C4-2B (cell line): ENCODE results near the gene HELB.

Source experiments
- H3K27ac ChIP-seq: fragments of 450-650 bp; 2 replicates; pipeline ENCODE4 v1.5.1; 2017
- ZFX ChIP-seq: fragments of 450-650 bp; IDR thresholded peaks from 2 replicates; pipeline ENCODE4 v1.6.1; 2017
- TF ChIP-seq, protein P1 (sequence below): fragments of 450-650 bp; conservative IDR thresholded peaks from 2 replicates; pipeline ENCODE4 v1.5.1; 2017; ENCODE audit warnings: mild to moderate bottlenecking

The HELB gene

DNA sequence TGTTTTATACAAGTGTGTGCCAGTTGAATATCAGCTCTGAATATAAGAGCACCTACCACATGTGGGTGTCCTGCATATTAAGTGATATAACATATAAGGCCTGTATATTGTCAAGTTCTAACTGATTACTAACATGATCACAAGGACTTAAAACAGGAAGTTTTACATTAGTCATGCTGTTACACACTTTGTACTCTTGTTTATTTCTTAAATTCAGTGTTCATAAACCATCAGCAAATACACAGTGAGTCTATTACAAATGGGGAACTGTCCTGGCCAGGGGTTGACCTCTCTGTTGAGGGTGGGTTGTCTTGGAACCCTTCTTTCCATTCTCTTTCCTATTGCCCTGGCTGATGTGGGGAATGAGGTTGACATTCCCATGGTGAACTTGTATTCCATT, 19.1 kb downstream of the HELB start:
- TF ChIP-seq, protein P1, sequence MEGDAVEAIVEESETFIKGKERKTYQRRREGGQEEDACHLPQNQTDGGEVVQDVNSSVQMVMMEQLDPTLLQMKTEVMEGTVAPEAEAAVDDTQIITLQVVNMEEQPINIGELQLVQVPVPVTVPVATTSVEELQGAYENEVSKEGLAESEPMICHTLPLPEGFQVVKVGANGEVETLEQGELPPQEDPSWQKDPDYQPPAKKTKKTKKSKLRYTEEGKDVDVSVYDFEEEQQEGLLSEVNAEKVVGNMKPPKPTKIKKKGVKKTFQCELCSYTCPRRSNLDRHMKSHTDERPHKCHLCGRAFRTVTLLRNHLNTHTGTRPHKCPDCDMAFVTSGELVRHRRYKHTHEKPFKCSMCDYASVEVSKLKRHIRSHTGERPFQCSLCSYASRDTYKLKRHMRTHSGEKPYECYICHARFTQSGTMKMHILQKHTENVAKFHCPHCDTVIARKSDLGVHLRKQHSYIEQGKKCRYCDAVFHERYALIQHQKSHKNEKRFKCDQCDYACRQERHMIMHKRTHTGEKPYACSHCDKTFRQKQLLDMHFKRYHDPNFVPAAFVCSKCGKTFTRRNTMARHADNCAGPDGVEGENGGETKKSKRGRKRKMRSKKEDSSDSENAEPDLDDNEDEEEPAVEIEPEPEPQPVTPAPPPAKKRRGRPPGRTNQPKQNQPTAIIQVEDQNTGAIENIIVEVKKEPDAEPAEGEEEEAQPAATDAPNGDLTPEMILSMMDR, result no peak
- TF ChIP-seq ZFX, result no peak
- H3K27ac ChIP-seq, result no peak overlapping the region

DNA sequence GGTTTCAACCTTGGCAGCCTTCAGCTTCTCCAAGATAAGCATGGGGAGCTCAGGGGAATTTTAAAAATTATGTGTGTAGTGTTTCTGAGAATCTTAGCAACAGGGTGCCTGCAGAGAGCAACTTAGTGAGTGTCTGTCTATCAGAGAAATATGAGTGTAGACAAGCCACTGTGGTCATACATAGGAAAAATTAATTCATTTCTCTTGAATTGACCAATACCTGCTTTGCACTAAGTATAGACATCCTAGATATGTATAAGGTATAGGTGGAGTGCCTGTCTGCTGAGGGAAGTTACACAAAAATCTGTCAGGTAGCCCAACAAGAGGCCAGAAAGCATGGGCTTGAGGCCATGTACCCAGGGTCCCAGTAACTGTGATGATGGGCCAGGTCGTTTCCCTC, 20.7 kb downstream of the HELB start:
- TF ChIP-seq ZFX, result no peak
- no peak overlapping the region for H3K27ac ChIP-seq

DNA sequence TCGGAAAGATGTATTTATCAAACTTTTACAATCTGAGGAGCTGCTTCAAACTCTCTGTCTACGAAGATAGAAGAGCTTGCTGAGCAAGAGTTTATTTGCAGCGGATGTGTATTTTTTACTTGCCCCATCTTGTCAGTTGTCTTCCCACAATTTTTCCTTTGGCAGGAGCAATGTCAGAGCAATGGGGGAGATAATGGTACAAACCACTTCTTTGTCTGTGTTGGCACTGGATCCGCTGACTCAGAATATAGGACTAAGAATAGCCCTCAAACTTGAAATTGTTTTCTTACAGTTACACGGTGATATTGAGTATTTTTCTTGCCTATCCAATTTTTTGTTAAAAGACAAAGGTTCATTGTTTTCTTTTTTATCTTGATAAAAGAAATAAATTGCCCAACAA, 27.6 kb downstream of the HELB start:
- no peak overlapping the region for H3K27ac ChIP-seq
- TF ChIP-seq, protein P1, result no peak
- no peak for TF ChIP-seq ZFX

DNA sequence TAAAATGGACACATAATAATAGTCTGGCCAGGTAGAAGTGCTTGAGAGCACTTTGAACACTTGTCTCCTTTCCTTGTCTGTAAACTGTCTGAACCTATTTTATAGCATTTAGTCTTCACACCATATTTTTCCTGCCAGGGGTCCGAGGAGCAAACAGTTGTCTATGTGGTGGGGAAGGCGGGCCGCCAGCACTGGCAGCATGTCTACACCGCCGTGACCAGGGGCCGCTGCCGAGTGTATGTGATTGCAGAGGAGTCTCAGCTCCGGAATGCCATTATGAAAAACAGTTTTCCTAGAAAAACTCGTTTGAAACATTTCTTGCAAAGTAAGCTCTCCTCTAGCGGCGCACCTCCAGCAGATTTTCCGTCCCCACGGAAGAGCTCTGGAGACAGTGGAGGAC, 28.7 kb downstream of the HELB start:
- no peak for TF ChIP-seq ZFX
- TF ChIP-seq, protein P1, result no peak
- H3K27ac ChIP-seq, result no peak overlapping the region

DNA sequence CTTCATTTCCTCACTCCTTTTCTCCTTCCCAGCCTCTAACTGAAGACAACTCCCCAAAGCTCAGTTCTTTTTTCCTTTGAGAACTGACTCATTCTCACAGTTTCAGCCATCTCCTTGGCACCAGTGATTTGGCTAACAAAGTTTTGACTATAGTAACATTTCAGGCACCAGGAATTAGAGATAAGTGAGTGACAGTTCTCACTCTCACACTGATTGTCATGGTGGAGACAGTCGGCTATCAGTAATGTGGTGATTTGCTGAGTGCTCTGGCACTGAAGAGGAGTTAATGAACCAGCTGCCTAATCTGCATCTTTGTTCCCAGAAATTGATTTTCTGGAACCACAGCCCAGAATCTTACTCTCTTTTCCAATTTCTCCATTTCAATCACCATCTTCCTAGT, 29.5 kb downstream of the HELB start:
- TF ChIP-seq, protein P1, result no peak
- no peak for TF ChIP-seq ZFX
- no peak overlapping the region for H3K27ac ChIP-seq

DNA sequence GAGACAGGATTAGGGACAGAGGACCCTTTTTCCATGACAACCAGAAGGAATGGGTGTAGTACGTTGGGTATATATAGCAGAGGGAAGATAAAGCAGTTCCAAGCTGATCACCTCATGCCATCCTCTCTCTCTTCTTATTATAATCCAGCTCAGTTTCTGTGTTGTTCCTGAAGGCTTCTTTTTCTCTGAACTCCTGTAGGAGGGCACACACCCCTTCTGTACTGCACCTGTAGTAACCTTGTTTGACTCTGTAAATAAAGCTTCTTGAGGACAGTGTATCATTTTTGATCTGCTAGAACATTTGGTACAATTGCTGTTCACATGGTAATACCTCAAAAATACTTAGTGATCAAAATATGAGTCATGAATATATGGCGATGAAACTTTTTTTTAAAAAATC, 33.5 kb downstream of the HELB start:
- TF ChIP-seq ZFX, result no peak
- TF ChIP-seq, protein P1, result no peak
- no peak overlapping the region for H3K27ac ChIP-seq

DNA sequence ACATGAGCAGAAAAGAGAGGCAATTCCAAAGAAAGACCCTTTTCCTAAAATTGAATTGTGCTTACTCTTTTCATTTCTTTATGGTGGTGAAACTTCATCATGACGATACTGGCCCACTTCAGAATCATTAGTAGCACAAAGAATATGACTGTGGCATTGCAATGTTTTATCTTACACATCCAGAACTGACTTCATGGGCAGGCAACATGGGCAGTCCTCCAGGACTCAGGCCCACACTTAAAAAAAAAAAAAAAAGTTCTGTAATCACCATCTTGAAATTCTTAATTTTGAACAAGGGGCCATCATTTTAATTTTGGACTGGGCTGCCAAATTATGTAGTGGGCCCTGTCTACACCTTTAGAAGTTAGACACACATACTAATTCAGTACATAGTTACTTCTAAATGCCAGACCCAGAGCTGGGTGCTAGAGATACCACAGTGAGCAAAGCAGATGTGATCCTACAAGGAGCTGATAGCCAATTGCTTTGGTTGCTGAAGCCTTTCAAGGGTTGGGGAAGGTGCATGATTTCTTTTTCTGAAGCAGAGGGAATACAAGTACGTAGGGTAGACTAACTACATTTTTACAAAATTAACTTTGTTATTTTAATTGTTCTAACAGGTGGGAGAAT, 35.2 kb downstream of the HELB start:
- no peak overlapping the region for H3K27ac ChIP-seq
- no peak for TF ChIP-seq ZFX
- TF ChIP-seq, protein P1, result no peak

DNA sequence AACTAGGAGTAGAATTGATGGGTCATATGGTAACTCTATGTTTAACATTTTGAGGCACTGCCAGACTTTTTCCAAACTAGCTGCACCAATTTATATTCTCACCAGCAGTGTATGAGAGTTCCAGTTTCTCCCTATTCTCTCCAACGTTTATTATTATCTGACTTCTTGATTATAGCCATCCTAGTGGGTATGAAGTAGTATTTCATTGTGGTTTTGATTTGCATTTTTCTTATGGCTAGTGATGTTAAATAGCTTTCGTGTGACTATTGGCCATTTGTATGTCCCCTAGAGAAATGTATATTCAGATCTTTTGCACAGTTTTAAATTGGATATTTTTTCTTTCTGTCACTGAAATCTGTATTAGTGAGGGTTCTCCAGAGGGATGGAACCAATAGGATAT, 37.8 kb downstream of the HELB start:
- H3K27ac ChIP-seq, result no peak overlapping the region
- no peak for TF ChIP-seq ZFX
- TF ChIP-seq, protein P1, result no peak
